H1 (cell line): ENCODE measurements around the gene RFXAP. TPM values are rescaled to one million over a fixed set of nuclear protein-coding genes. Genes with fewer than 3 reads are reported as not detected.

Source experiments
- NRF1 ChIP-seq: IDR thresholded peaks from 2 replicates; pipeline ENCODE4 v1.6.1; 2011; ENCODE audit warnings: mild to moderate bottlenecking, low read depth, low read length, improper control_type of control experiment
- RNF2 ChIP-seq: fragments of 200-900, 300-1000 bp; sonication (generic); IDR thresholded peaks from 2 replicates; pipeline ENCODE4 v1.7.1; 2016; ENCODE audit warnings: borderline replicate concordance, low read depth, mild to moderate bottlenecking, antibody characterized with exemption, low read length; ENCODE audit not compliant: poor library complexity, severe bottlenecking; ENCODE audit errors: missing control alignments
- polyA plus RNA-seq, 7 experiments: library from polyadenylated mRNA; depleted of rRNA in 3 of 7; stranded (reverse) in 5 of 7; unstranded in 2 of 7; fragments of >200 nt in 5 of 7; fragments of 200-250 nt in 2 of 7; gene quantifications; 1 replicate in 5 of 7; 2 replicates in 1 of 7; 4 replicates in 1 of 7; pipeline versions ENCODE4 v1.2.1 to v1.2.3, GENCODE V29; 2011 to 2013; ENCODE audit warnings: missing spikeins in 2 of 7, mixed read lengths in 2 of 7
- total RNA-seq: library from RNA; stranded (reverse); fragmentation: NEBNext Ultra II Directional; extraction: Animal tissue kit (Norgen Biotek cat#: 25700); gene quantifications from 2 replicates; pipeline ENCODE4 v1.2.1, GENCODE V29; 2021

Gene RFXAP
- total and polyA plus RNA-seq, 2 of the 8 experiments (the other 6 are each of a cell fraction or from before 2014, with no cell fraction given), result 5.2 to 11.5 TPM

GRCh38 chr13:36857253-36857652 is 38.2 kb downstream of the RFXAP start (continued):
- TF ChIP-seq RNF2 (no peak), NRF1 (no peak)
